Amygdala (tissue), 56 donors: ENCODE data around the gene TMEM86A.

ENCODE experiments used
- DNase-seq, 56 donors: peaks; one replicate each; lab custom pipeline; 2025; lab: John Stamatoyannopoulos, UW

TMEM86A gene

GRCh38 chr11:18749681-18750319, 51.2 kb downstream of the TMEM86A start:
- DNase-seq = peak in 37 of 56 donors; percentile 14 to 72 (median 49)

- DNase-seq = no peak
Observed at GRCh38 chr11:18750944-18751343, 52.4 kb downstream of the TMEM86A start.

- peak in 3 of 56 donors; percentile 14 to 15 (median 14) for DNase-seq
Observed at GRCh38 chr11:18752502-18752901, 53.9 kb downstream of the TMEM86A start.

GRCh38 chr11:18754308-18754707, 55.7 kb downstream of the TMEM86A start:
- DNase-seq = no peak
